Renal pelvis (tissue), 4 donors: ENCODE data around the gene C7. TPM values are rescaled to one million over a fixed set of nuclear protein-coding genes. Genes with fewer than 3 reads are reported as not detected.

Source experiments
- DNase-seq: peaks from one replicate; pipeline ENCODE4 v3.0.0-alpha.2; 2013
- polyA plus RNA-seq, 3 donors: library from polyadenylated mRNA; unstranded; fragments of 120-200 nt; gene quantifications; one replicate each; pipeline ENCODE4 v1.2.1, GENCODE V29; 2013; ENCODE audit not compliant: insufficient read length in 3 of 3

Gene C7
- polyA plus RNA-seq, 3 donors: 117 to 148 (median 118) TPM

DNA sequence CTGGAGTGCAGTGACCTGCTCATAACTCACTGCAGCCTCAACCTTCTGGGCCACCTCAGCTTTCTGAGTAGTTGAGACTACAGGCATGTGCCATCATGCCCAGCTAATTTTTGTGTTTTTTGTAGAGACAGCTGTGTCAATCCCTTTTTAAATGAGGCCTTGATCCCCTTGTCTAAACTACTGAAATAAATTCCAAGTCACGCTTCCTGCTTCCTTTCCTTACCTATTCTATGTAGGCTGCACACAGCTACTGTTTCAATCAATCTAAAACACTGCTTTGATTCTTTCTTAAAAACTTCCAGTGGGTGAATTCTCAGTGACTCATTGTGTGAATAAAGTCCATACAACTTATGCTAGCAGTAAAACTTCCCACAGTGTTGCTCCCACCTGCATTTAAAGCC, 2.9 kb upstream of the C7 start:
- DNase-seq: no peak

- DNase-seq: no peak
These were observed 426 bp downstream of the C7 start for GRCh38 chr5:40909723-40910122.

GRCh38 chr5:40911266-40911665, 2.0 kb downstream of the C7 start:
- DNase-seq: no peak

DNA sequence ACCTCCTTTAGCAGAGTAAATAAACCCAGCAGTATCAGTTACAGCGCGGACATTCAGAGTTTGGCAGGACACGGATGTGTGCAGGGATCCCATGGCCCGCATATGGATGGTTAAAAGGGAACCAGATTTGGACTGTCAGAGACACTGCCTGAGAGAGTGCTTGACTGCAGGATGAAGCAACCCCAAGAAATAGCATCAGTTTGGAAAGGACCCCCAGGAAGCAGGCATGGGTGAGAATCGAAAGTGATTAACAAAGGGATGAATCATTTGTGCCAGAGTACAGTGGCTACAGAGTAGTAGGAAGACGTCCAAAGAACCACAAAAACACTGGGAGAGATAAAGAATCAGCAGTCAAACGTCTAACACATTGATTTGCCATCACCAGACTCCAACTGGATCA, 5.5 kb downstream of the C7 start:
- no peak for DNase-seq

DNA sequence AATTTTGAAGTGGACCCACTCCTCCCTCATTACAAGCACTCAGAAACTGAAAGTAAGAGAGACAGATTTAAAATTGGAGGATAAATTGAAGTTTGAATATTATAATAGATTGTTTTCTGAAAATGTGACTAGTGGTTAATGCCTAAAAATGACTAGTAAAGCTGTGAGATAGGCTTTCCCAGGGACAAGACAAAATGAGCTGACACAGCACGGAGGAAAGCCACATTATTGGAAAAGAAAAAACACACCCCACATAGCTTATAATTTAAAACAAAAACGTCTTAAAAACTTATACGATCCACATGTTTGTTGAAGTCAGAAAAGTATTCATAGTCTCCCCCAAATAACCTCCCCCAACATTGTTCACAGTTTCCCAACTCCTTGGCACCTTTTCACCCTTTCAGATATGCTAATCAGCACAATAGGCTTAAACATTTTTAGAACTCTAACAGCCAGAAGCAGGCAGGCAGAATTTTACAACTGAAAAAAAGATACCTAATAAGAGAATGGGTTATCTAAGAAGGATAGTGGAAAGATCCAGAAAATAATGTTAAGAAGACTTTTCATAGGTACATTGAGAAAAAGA, 6.1 kb downstream of the C7 start:
- DNase-seq: no peak

DNA sequence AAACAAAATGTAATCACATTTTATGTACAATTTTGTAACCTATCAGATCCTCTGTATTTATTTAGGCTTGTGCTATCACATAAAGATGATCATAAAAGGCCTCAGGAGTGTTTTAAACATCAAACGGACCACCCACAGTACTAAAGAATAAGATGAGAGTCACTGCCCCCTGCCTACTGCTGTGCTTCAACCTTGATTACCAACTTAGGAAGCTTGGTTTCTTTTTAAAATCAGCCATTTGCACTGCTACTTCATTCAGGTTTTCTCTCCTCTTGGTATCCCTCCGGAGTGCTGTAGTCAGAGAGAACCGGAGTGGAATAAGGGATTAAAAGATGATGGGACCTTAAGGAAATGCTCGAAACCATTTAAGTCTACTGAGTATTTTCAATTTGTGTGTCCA, 6.9 kb downstream of the C7 start:
- no peak for DNase-seq

- no peak for DNase-seq
These were observed 19.7 kb downstream of the C7 start for GRCh38 chr5:40928886-40929448.

GRCh38 chr5:40932766-40933165, 23.5 kb downstream of the C7 start:
- DNase-seq: no peak

DNA sequence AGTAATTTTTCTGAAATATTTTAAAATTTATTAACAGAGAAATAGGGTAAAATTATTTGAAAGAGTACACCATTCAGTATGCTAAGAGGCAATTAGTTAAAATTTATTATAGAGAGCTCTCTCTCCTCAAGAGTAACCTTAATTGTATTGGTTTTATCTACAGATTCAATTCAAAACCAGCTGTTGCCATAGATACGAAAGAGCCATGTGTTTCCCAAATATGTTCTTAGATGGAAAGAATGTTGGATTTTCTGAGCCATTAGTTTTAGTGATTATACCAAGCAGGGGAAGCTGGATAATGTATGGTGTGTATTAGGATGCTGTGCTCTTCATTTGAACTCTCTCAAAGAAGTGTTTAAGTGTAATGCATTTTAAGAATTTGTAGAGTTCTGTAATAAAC, 27.8 kb downstream of the C7 start:
- no peak for DNase-seq

GRCh38 chr5:40939753-40940152, 30.5 kb downstream of the C7 start:
- no peak for DNase-seq

GRCh38 chr5:40945111-40945510, 35.8 kb downstream of the C7 start:
- no peak for DNase-seq

DNA sequence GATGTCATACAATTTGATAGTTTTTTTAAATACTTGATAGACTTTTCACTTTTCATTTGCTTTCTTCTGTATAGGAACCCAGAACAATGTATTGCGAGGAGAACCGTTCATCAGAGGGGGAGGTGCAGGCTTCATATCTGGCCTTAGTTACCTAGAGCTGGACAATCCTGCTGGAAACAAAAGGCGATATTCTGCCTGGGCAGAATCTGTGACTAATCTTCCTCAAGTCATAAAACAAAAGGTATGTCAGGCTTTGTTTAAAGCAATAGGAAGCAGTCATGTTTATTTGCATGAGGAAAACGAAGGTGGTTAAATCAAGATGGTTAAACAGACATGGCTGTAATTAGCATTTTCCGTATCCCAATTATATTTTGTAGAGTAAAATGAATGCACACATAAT, 46.0 kb downstream of the C7 start:
- DNase-seq: no peak

DNA sequence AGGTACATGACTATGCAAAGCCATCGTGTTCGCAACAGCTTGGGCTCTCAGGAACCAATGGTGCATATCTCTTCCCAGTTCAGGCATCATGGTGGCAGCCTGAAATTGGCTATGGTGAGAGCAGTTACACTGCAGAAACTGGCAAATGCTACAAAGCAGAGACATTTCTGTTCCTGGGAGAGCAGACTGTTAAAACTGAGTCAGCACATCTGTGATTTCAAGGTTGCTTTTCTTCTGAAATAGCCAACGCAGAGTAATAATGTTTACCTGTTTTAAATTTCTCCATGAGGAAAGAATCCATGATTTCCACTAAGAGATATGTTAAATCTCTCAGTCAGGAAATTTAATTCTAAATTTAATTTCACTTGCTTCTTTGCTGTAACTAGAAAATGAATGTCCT, 47.8 kb downstream of the C7 start:
- DNase-seq: no peak

GRCh38 chr5:40958811-40959210, 49.5 kb downstream of the C7 start:
- no peak for DNase-seq

- no peak for DNase-seq
These were observed 50.7 kb downstream of the C7 start for GRCh38 chr5:40960037-40960436.

DNA sequence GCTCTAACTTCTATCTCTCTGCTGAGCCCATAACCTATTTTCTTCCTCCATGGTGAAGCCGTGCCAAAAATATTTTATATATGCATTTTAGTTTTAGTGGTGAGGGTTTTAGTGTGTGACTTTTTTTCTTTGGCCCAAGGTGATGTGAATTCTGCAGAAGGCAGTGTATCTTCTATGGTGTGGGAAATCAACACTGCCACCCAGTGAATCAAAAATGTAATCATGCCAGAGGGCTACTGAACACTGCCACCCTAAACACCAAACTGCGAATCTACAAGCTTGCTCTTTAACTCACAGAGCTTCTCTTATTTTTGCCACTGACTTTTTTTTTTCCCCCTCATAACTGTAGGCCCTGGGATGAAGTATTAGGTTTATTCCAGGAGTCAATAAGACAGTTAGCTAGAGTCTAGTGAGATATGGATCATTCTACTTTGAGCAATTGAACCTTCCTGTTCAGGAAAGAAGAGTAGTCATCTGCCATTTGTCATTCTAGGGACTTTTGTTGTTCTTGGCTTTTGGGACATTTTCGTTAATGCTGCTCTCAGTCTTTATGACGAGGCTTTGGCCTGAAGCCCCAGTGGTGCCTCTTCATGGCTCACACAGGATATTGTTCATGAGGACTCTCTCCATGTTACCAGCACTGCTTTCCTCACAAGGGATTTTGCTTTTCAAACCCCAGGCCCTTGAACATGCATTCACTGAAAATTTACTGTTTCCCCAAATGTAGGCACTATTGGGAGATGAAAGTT, 53.1 kb downstream of the C7 start:
- DNase-seq: no peak

DNA sequence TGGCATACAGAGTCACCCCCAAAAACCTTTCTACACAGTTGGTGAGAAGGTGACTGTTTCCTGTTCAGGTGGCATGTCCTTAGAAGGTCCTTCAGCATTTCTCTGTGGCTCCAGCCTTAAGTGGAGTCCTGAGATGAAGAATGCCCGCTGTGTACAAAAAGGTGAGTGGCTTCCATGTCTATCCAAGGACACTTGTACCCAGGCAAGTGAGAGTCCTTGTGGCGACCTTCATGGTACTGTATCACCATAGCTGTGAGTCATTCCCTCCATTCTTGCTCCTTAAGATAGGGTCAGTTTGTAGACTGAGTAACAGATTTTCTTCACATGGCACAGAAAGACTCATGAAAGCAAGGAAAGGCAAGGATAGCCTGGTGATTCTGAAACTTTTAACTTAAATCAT, 63.1 kb downstream of the C7 start:
- no peak for DNase-seq

DNA sequence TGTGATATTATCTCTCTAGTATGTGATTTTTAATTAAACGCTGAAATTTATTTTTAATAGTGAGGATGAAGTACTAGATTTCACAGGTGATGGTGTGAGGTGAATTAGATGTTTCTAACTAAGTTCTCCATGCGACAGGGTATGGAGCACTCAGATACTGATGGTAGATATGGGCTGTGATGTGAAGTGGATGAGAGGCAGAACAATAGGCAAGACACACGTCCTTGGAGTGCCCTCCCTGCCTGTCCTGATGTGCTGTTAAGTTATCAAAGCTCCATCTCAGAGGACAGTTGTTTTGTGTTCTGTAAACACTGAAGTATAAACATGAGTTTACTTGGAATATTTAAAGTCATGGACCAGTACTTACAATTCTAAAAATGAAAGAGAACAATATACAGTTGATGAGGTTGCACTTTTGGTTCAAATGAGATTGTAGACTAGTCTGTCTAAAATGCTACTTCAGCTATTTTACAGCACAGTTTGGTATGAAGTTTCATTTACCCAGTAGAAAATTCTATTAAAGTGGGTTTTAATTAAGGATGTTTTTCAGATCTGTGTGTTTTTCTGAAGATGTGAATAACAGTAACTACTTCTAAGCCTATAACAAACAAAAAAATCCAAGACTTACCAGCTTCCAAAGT, 64.2 kb downstream of the C7 start:
- no peak for DNase-seq

GRCh38 chr5:40976041-40976440, 66.7 kb downstream of the C7 start:
- no peak for DNase-seq

- DNase-seq: no peak
These were observed 67.5 kb downstream of the C7 start for GRCh38 chr5:40976836-40977235.

DNA sequence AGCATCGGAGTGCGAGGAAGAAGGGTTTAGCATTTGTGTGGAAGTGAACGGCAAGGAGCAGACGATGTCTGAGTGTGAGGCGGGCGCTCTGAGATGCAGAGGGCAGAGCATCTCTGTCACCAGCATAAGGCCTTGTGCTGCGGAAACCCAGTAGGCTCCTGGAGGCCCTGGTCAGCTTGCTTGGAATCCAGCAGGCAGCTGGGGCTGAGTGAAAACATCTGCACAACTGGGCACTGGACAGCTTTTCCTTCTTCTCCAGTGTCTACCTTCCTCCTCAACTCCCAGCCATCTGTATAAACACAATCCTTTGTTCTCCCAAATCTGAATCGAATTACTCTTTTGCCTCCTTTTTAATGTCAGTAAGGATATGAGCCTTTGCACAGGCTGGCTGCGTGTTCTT, 72.1 kb downstream of the C7 start:
- DNase-seq: peak; percentile 34

DNA sequence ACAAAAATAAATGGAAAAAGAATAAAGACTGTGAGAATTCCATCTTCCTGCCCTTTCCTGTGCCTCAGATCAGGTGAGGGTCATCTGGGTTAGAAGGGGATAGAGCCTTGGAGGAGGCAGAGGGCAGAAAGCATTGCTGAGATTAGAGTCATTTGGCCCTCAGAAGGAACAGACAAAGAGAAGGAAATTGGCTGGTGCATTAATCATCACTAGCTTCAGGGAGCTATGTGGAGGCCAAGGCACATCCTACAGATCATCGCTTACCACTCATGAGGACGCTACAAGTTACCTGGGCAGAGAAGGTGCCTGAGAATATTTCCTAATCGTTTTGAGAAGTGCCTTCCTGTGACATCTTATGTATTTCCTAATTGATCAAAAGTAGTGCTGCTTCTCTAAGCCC, 74.5 kb downstream of the C7 start:
- no peak for DNase-seq

DNA sequence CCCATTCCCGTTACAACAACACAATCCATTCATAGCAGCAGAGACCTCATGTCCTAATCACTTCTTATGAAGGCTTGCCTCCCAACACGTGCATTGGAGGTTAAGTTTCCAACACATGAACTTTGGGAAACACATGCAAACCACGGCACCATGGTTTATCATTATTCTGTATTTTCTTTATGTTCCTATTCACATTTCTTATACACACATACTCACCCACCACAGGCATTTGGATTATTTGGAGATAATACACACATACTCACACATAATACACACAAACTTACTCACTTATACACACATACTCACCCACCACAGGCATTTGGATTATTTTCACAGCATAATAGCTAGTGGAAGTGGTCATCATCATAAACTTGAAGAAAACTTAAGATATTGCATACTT, 75.6 kb downstream of the C7 start:
- DNase-seq: no peak
